GM19193 (cell line): ENCODE measurements around the gene GCN1.
A peak's percentile ranks its signal among the peaks of the same experiment; 100 is the strongest.

Experiments
- POLR2A ChIP-seq: IDR thresholded peaks from 4 replicates; pipeline ENCODE4 v1.6.1; 2011; ENCODE audit not compliant: insufficient read depth, insufficient read length; ENCODE audit errors: extremely low read depth

Gene GCN1

GRCh38 chr12:120095736-120096135 lies 98.8 kb downstream of the GCN1 start:
- no peak for TF ChIP-seq POLR2A

GRCh38 chr12:120095331-120095730 lies 99.2 kb downstream of the GCN1 start:
- no peak for TF ChIP-seq POLR2A

GRCh38 chr12:120094485-120094884 lies 100.0 kb downstream of the GCN1 start:
- no peak for TF ChIP-seq POLR2A

- TF ChIP-seq POLR2A, result no peak
Measured at GRCh38 chr12:120093592-120094355, 100.7 kb downstream of the GCN1 start.

DNA sequence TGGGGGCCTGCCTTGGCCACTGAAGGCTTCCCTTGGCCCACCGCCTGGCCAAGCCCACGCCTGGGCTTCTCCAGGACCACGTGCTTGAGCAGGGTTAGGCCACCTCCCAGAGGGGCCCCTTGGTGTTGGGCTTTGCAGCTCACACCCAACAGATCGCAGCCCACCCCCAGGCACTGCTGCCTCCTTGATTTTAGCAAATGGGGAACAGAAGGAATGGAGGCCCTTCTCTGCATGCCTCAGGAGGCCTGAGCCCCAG lies 101.3 kb downstream of the GCN1 start:
- TF ChIP-seq POLR2A, result peak; percentile 2

GRCh38 chr12:120092551-120093335 lies 101.8 kb downstream of the GCN1 start:
- peak; percentile 9 for TF ChIP-seq POLR2A

GRCh38 chr12:120091371-120092090 lies 103.0 kb downstream of the GCN1 start:
- no peak for TF ChIP-seq POLR2A

DNA sequence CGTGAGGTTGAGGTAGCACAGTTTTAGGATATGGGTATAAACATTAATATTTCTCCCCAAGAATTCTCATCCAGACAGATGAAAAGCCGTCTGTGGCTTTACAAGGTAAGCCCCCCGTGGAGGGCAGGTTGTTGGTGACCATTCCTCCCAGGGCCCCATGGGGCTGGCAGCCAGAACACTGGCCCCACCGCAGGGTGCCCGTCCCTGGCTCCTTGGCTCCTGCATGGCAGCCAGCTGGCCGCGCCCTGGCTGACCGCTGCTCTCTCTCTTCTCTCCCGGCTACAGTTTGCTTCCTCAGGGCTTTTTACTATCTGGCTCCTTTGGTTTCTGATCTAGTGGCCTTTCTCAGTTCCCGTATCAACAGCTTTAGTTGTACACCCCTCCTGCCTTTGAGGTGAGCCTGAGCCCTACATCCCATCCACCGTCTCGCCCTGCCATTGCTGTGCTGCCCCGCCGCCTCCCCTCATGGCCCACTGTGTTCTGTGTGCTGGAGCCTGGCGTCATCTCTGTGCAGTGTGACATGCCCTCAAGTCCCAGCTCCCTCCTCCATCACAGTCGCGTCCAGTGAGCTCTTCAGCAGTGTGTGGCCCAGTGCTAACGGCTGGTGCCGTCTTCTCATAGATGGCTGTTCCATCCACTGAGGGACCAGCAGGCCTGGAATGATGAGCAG lies 103.8 kb downstream of the GCN1 start:
- no peak for TF ChIP-seq POLR2A

GRCh38 chr12:120090206-120090605 lies 104.3 kb downstream of the GCN1 start:
- no peak for TF ChIP-seq POLR2A

GRCh38 chr12:120089796-120090195 lies 104.7 kb downstream of the GCN1 start:
- TF ChIP-seq POLR2A, result no peak

DNA sequence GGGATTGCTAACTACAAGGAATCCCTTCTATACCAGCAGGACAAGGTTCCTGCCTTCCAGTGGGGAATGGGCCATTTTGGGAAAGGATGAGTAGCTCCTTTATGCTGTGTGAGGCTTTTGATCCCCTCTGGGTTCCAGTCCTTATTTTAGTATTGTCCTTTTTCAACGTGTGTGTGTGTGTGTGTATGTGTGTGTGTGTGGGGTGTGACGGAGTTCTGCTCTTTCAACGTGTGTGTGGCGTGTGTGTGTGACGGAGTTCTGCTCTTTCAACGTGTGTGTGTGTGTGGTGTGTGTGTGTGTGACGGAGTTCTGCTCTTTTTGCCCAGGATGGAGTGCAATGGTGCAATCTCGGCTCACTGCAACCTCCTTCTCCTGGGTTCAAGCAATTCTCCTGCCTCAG lies 105.4 kb downstream of the GCN1 start:
- no peak for TF ChIP-seq POLR2A

- TF ChIP-seq POLR2A, result peak; percentile 63
Measured at GRCh38 chr12:120086801-120087621, 107.5 kb downstream of the GCN1 start.

DNA sequence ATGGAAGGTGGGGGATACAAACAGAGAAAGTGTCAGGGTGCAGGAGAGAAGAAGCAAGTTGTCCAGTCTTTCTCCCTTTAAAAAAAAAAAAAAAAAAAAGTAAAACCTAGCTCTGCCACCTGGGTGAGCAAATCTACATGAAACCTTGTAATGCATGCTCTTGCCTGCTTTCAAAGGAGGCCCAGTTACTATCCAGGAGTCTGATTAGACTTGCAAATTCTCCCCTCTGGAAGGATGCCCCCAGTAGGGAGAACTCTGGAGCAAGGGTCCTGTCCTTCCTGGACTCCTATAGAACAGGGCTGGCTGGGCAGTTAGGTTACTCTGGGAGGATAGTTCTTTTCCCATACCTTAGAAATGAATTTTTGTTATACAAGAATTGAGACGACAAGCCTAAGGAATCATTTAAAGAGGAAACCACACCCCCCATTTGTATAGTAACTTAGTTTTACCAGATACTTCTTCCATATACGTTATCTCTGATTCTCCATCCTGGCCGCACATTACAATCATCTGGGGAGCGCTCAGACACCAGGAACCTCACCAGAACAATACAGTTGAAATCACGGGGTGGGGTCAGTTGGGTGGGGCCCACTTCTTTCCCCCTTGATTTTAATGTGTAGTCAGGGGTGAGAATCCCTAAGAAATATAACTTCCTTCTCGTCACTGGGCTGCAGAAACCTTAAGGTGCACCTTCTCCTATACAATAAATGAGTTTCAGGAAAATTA lies 108.4 kb downstream of the GCN1 start:
- no peak for TF ChIP-seq POLR2A

- TF ChIP-seq POLR2A, result no peak
Measured at GRCh38 chr12:120081641-120082040, 112.9 kb downstream of the GCN1 start.
